Measurements from ENCODE around the gene UVRAG.

The UVRAG gene

GRCh38 chr11:75770102-75770501 lies 44.9 kb upstream of the UVRAG start:
- no peak overlapping the region for H3K9ac ChIP-seq (ENCODE audit: insufficient read length, low read depth)
- H3K4me1 ChIP-seq (ENCODE audit: insufficient read depth, insufficient read length), result peaks cover 9% of the 10 kb centered on the region
- H3K36me3 ChIP-seq (ENCODE audit: insufficient read depth, insufficient read length, low read length), result no peaks in the 10 kb centered on the region
- H3K4me3 ChIP-seq (ENCODE audit: insufficient read length, low read depth), result no peak overlapping the region
- TF ChIP-seq ZNF274 (IDR thresholded peaks at IDR 0.05; ENCODE audit: low read depth, low read length) (no peak), YY1 (IDR thresholded peaks at IDR 0.05; ENCODE audit: insufficient read depth, insufficient read length) (no peak), SUZ12 (IDR thresholded peaks at IDR 0.05; ENCODE audit: extremely low read depth, insufficient read depth, insufficient read length) (no peak)
- H3K27me3 ChIP-seq (ENCODE audit: insufficient read depth, insufficient read length), result peaks cover 37% of the 10 kb centered on the region
- DNase-seq (ENCODE audit: low read depth, low spot score), result no peak
- peaks cover 8% of the 10 kb centered on the region; the same call in 1 of the 2 replicates for H3K9me3 ChIP-seq (ENCODE audit: insufficient read depth, low read length)

GRCh38 chr11:75771646-75772410 lies 43.2 kb upstream of the UVRAG start:
- no peak for DNase-seq (ENCODE audit: low read depth, low spot score)

GRCh38 chr11:75773595-75774353 lies 41.2 kb upstream of the UVRAG start:
- H3K4me3 ChIP-seq (ENCODE audit: insufficient read length, low read depth), result no peak overlapping the region
- H3K4me1 ChIP-seq (ENCODE audit: insufficient read depth, insufficient read length), result peaks cover 5% of the 10 kb centered on the region
- no peak for TF ChIP-seq SUZ12 (IDR thresholded peaks at IDR 0.05; ENCODE audit: extremely low read depth, insufficient read depth, insufficient read length)
- TF ChIP-seq YY1 (IDR thresholded peaks at IDR 0.05; ENCODE audit: insufficient read depth, insufficient read length), result no peak
- no peak for TF ChIP-seq ZNF274 (IDR thresholded peaks at IDR 0.05; ENCODE audit: low read depth, low read length)
- DNase-seq (ENCODE audit: low read depth, low spot score), result no peak
- H3K36me3 ChIP-seq (ENCODE audit: insufficient read depth, insufficient read length, low read length), result no peaks in the 10 kb centered on the region
- H3K9me3 ChIP-seq (ENCODE audit: insufficient read depth, low read length), result no peaks in the 10 kb centered on the region
- H3K27me3 ChIP-seq (ENCODE audit: insufficient read depth, insufficient read length), result peaks cover 27% of the 10 kb centered on the region
- H3K9ac ChIP-seq (ENCODE audit: insufficient read length, low read depth), result no peak overlapping the region

More at GRCh38 chr11:75771646-75772410, 43.2 kb upstream of the UVRAG start:
- H3K4me3 ChIP-seq (ENCODE audit: insufficient read length, low read depth), result no peak overlapping the region
- H3K36me3 ChIP-seq (ENCODE audit: insufficient read depth, insufficient read length, low read length), result no peaks in the 10 kb centered on the region
- no peak overlapping the region for H3K9ac ChIP-seq (ENCODE audit: insufficient read length, low read depth)
- no peak for TF ChIP-seq SUZ12 (IDR thresholded peaks at IDR 0.05; ENCODE audit: extremely low read depth, insufficient read depth, insufficient read length)
- H3K9me3 ChIP-seq (ENCODE audit: insufficient read depth, low read length), result peaks cover 8% of the 10 kb centered on the region; the same call in 1 of the 2 replicates
- H3K4me1 ChIP-seq (ENCODE audit: insufficient read depth, insufficient read length), result peaks cover 9% of the 10 kb centered on the region
- H3K27me3 ChIP-seq (ENCODE audit: insufficient read depth, insufficient read length), result peaks cover 37% of the 10 kb centered on the region

- Histone ChIP-seq H3K27me3 (ENCODE audit: insufficient read depth, insufficient read length) (peaks cover 15% of the 10 kb centered on the region), H3K36me3 (ENCODE audit: insufficient read depth, insufficient read length, low read length) (no peaks in the 10 kb centered on the region), H3K4me3 (ENCODE audit: insufficient read length, low read depth) (no peak overlapping the region), H3K9ac (ENCODE audit: insufficient read length, low read depth) (no peak overlapping the region), H3K4me1 (ENCODE audit: insufficient read depth, insufficient read length) (peaks cover 5% of the 10 kb centered on the region), H3K9me3 (ENCODE audit: insufficient read depth, low read length) (no peaks in the 10 kb centered on the region)
- TF ChIP-seq SUZ12 (IDR thresholded peaks at IDR 0.05; ENCODE audit: extremely low read depth, insufficient read depth, insufficient read length) (no peak), ZNF274 (IDR thresholded peaks at IDR 0.05; ENCODE audit: low read depth, low read length) (no peak), YY1 (IDR thresholded peaks at IDR 0.05; ENCODE audit: insufficient read depth, insufficient read length) (no peak)
- no peak for DNase-seq (ENCODE audit: low read depth, low spot score)
Measured at GRCh38 chr11:75775056-75775455, 40.0 kb upstream of the UVRAG start.

- peaks cover under 1% of the 10 kb centered on the region for H3K27me3 ChIP-seq (ENCODE audit: insufficient read depth, insufficient read length)
- no peak overlapping the region for H3K9ac ChIP-seq (ENCODE audit: insufficient read length, low read depth)
- DNase-seq (ENCODE audit: low read depth, low spot score), result no peak
- H3K4me1 ChIP-seq (ENCODE audit: insufficient read depth, insufficient read length), result peaks cover 10% of the 10 kb centered on the region
- H3K36me3 ChIP-seq (ENCODE audit: insufficient read depth, insufficient read length, low read length), result no peaks in the 10 kb centered on the region
- H3K4me3 ChIP-seq (ENCODE audit: insufficient read length, low read depth), result no peak overlapping the region
- TF ChIP-seq YY1 (IDR thresholded peaks at IDR 0.05; ENCODE audit: insufficient read depth, insufficient read length) (no peak), ZNF274 (IDR thresholded peaks at IDR 0.05; ENCODE audit: low read depth, low read length) (no peak), SUZ12 (IDR thresholded peaks at IDR 0.05; ENCODE audit: extremely low read depth, insufficient read depth, insufficient read length) (no peak)
- H3K9me3 ChIP-seq (ENCODE audit: insufficient read depth, low read length), result no peaks in the 10 kb centered on the region
Measured at GRCh38 chr11:75776546-75776945, 38.5 kb upstream of the UVRAG start.

- Histone ChIP-seq H3K9ac (ENCODE audit: insufficient read length, low read depth) (no peak overlapping the region), H3K9me3 (ENCODE audit: insufficient read depth, low read length) (no peaks in the 10 kb centered on the region), H3K27me3 (ENCODE audit: insufficient read depth, insufficient read length) (no peaks in the 10 kb centered on the region), H3K4me3 (ENCODE audit: insufficient read length, low read depth) (no peak overlapping the region), H3K36me3 (ENCODE audit: insufficient read depth, insufficient read length, low read length) (no peaks in the 10 kb centered on the region), H3K4me1 (ENCODE audit: insufficient read depth, insufficient read length) (peaks cover 10% of the 10 kb centered on the region)
- DNase-seq (ENCODE audit: low read depth, low spot score), result no peak
- TF ChIP-seq YY1 (IDR thresholded peaks at IDR 0.05; ENCODE audit: insufficient read depth, insufficient read length) (no peak), SUZ12 (IDR thresholded peaks at IDR 0.05; ENCODE audit: extremely low read depth, insufficient read depth, insufficient read length) (no peak), ZNF274 (IDR thresholded peaks at IDR 0.05; ENCODE audit: low read depth, low read length) (no peak)
Measured at GRCh38 chr11:75777461-75778110, 37.4 kb upstream of the UVRAG start.

GRCh38 chr11:75778962-75779361 lies 36.0 kb upstream of the UVRAG start:
- no peaks in the 10 kb centered on the region for H3K9me3 ChIP-seq (ENCODE audit: insufficient read depth, low read length)
- H3K4me1 ChIP-seq (ENCODE audit: insufficient read depth, insufficient read length), result peaks cover 10% of the 10 kb centered on the region
- DNase-seq (ENCODE audit: low read depth, low spot score), result no peak
- no peaks in the 10 kb centered on the region for H3K36me3 ChIP-seq (ENCODE audit: insufficient read depth, insufficient read length, low read length)
- no peak overlapping the region for H3K9ac ChIP-seq (ENCODE audit: insufficient read length, low read depth)
- TF ChIP-seq YY1 (IDR thresholded peaks at IDR 0.05; ENCODE audit: insufficient read depth, insufficient read length), result no peak
- no peaks in the 10 kb centered on the region for H3K27me3 ChIP-seq (ENCODE audit: insufficient read depth, insufficient read length)
- no peak overlapping the region for H3K4me3 ChIP-seq (ENCODE audit: insufficient read length, low read depth)
